ENCODE data around the gene PUSL1.

The PUSL1 gene

DNA sequence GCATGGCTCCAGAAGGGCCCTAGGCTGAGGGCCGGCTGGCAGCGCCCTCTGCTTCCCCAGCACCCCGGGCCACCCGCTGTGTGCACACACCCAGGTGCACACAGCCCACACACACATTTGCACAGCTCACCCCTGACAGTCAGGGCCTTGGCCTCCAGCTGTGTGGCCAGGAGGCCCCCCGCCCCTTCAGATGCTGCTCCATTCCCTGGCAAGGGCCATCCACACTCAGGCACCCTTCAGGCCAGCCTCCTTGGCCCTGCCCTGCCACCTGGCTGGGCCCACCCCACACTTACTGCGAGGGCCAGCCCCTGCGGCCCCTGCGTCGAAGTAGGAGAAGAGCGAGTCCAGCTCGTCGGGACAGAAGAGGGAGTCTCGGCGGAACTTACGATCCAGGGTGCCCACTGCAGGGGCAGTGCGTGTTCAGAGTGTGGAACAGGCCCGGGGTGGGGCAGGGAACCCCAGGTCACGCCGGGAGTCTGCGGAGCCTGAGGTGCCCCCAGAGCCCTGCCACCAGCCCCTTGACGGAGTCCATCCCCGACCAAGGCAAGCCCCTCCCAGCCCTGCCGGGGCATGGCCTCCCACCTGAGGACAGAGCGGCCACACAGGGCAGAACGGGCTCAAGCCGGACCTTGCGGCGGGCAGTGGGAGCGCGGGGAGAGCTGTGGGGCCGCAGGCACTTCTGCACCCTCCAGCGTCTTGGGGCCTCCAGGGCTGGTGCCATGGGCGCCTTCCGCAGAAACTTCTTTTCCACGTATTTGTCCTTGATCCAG lies 13.1 kb upstream of the PUSL1 start:
- DNase-seq = no peak
- in situ Hi-C loops (cut with HindIII; ENCODE audit: low pct_ligation_motif_present, low sequenced_read_pairs) = no loop called here
- TF ChIP-seq, protein P1, sequence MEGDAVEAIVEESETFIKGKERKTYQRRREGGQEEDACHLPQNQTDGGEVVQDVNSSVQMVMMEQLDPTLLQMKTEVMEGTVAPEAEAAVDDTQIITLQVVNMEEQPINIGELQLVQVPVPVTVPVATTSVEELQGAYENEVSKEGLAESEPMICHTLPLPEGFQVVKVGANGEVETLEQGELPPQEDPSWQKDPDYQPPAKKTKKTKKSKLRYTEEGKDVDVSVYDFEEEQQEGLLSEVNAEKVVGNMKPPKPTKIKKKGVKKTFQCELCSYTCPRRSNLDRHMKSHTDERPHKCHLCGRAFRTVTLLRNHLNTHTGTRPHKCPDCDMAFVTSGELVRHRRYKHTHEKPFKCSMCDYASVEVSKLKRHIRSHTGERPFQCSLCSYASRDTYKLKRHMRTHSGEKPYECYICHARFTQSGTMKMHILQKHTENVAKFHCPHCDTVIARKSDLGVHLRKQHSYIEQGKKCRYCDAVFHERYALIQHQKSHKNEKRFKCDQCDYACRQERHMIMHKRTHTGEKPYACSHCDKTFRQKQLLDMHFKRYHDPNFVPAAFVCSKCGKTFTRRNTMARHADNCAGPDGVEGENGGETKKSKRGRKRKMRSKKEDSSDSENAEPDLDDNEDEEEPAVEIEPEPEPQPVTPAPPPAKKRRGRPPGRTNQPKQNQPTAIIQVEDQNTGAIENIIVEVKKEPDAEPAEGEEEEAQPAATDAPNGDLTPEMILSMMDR (IDR thresholded peaks at IDR 0.05; ENCODE audit: low read depth, low read length, missing control alignments) = no peak
- no peak overlapping the region for H3K4me3 ChIP-seq (ENCODE audit: low read depth, low read length)
- no peak overlapping the region for H3K27ac ChIP-seq
- peaks cover 5% of the 10 kb centered on the region for H3K36me3 ChIP-seq (replicated peaks)
- H3K27me3 ChIP-seq (replicated peaks) = no peaks in the 10 kb centered on the region

DNA sequence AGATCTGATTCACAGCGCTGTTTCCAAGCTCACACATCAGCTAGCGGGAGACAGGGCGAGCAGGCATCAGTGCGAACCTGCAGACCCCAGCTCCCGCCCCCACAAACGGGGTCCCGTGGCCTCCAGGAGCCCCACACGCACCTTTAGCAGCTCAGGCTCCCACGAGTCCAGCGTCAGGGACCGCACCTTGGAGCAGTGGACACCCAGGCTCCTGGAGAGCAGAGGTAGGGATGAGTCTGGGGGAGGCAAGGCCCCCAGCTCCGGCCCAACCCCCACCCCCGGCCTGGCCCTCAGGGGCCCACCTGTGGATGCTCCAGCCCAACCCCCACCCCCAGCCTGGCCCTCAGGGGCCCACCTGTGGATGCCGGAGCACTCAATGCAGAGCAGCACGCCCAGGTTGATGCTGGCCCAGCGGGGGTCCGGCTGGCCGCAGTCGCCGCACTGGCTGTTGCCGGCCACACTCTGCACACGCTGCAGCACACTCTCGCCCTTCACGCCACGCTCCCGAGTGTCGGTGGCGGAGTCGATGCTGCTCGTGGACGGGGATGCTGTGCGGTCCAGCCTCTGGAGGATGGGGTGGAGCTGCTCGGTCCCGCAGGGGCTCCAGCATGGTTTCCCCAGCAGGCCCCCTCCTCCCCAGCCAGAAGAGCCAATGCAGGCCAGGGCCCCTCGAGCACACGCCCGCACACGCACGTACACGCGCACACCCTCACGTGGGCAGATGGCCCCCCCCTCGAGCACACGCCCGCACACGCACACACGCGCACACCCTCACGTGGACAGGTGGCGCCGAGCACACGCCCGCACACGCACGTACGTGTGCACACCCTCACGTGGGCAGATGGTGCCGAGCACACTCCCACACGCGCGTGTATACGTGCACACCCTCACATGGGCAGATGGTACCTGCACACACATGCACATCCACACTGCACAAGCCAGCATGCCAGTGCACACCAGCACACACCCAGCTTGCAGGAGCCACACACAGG lies 12.0 kb upstream of the PUSL1 start:
- H3K27me3 ChIP-seq (replicated peaks) = no peaks in the 10 kb centered on the region
- H3K36me3 ChIP-seq (replicated peaks) = peaks cover 5% of the 10 kb centered on the region
- TF ChIP-seq, protein P1 (IDR thresholded peaks at IDR 0.05; ENCODE audit: low read depth, low read length, missing control alignments) = no peak
- no peak overlapping the region for H3K27ac ChIP-seq
- no peak for DNase-seq
- no peak overlapping the region for H3K4me3 ChIP-seq (ENCODE audit: low read depth, low read length)
- in situ Hi-C loops (cut with HindIII; ENCODE audit: low pct_ligation_motif_present, low sequenced_read_pairs) = no loop called here

DNA sequence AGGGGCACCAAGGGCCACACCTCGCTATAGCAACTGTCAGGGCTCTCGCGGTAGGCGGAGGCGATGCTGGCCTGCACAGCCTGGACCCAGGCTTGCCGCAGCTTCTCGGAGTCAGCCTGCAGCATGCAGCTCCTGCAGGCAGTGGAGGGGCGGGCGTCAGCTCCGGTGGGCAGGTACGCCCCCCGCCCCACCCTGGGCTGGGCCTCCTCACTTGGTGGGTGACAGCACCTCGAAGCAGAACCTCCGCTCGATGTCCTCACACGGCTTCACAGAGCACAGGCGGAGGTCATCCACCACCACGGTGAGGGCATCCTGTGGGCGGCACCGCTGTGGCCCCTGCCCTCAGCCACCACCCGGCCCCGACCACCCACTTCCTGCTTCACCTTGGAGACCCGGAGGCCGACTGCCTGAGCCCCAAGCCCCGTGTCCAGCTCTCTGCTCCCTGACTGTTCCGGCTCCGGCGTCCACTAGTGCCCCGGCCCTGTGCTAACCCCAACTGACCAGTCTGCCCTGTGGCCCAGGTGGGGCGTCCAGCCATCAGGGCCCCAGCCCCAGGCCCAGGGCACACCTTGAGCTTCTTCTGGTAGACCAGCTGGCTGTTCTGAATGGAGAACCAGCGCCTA lies 10.5 kb upstream of the PUSL1 start:
- Histone ChIP-seq H3K36me3 (replicated peaks) (peaks cover 5% of the 10 kb centered on the region), H3K27me3 (replicated peaks) (no peaks in the 10 kb centered on the region), H3K4me3 (ENCODE audit: low read depth, low read length) (no peak overlapping the region), H3K27ac (no peak overlapping the region)
- DNase-seq = no peak
- TF ChIP-seq, protein P1 (IDR thresholded peaks at IDR 0.05; ENCODE audit: low read depth, low read length, missing control alignments) = no peak
- in situ Hi-C loops (cut with HindIII; ENCODE audit: low pct_ligation_motif_present, low sequenced_read_pairs) = no loop called here

DNA sequence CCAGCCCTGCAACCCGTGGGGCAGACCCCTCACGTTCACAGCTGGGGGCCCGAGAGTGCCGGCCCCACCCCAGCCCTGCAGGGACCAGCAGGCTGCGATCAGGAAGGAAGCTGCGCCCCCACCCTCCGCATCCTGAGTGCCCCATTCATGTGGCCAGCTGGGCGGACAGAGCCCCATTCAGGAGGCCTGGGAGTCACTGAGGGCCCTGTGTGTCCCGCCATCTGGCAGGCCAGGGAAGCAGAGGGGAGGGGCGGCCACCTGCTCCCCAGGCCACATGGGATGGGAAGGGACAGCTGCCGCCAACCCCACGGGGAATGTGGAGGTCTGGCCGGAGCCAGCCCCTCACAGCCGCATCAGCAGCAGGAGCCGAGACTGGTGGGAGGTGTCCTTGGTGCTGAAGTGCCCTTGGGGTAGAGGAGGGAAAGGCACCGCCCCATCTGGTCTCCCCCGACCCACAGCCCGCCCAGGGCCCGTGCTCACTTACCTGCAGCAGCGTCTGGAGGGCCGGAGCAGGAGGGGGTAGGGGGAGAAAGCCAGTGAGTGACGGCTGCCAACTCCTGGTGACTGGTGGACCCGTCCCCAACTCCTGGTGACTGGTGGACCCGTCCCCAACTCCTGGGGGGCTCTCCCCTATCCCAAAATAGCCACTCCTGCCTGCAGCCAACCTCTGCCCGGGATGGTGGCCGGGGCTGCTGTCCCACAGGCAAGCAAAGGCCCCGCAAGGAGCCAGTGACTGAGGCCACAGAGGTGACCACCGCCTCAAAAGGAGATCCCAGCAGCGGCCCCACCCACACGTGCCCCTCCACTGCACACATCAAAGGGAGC lies 9.3 kb upstream of the PUSL1 start:
- Histone ChIP-seq H3K4me3 (ENCODE audit: low read depth, low read length) (no peak overlapping the region), H3K27ac (no peak overlapping the region), H3K27me3 (replicated peaks) (no peaks in the 10 kb centered on the region), H3K36me3 (replicated peaks) (peaks cover 2% of the 10 kb centered on the region)
- TF ChIP-seq, protein P1 (IDR thresholded peaks at IDR 0.05; ENCODE audit: low read depth, low read length, missing control alignments) = no peak
- in situ Hi-C loops (cut with HindIII; ENCODE audit: low pct_ligation_motif_present, low sequenced_read_pairs) = no loop called here
- no peak for DNase-seq

DNA sequence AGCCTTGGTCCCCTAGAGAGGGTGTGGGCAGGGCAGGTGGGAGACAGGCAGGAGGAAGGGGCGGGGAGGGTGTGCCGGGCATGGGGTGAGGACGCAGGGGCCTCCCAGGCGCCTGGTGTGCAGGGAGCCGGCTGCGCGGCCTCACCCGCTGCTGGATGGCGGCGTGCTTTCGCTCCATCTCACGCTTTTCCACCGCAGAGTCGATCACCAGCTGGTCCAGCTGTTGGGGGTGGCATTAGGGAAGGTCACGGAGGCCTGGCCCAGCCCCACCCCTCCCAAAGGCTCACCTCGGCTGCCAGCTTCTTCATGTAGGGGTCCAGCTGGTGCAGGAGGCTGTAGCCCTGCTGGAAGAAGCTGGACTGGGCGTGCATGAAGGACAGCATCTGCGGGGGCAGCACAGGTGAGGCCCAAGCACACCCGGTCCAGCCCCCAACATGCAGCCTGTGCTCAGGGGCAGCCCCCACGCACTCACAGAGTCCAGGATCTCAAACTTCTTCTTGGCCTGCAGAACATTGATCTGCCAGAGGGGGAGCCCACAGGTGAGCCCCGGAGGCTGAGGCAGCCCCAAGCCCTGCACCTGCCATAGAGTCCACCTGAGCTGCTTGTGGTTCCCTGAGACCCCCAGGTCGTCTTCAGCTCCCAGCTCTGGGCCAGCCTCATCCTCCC lies 8.6 kb upstream of the PUSL1 start:
- Histone ChIP-seq H3K27me3 (replicated peaks) (no peaks in the 10 kb centered on the region), H3K36me3 (replicated peaks) (peaks cover 2% of the 10 kb centered on the region), H3K27ac (no peak overlapping the region), H3K4me3 (ENCODE audit: low read depth, low read length) (no peak overlapping the region)
- TF ChIP-seq, protein P1 (IDR thresholded peaks at IDR 0.05; ENCODE audit: low read depth, low read length, missing control alignments) = peak; percentile 65
- DNase-seq = no peak
- in situ Hi-C loops (cut with HindIII; ENCODE audit: low pct_ligation_motif_present, low sequenced_read_pairs) = no loop called here

All from brain microvascular endothelial cell (primary cell).